B cell (primary cell): Measurements from ENCODE around the gene ZEB1. TPM values are rescaled to one million over a fixed set of nuclear protein-coding genes. Genes with fewer than 3 reads are reported as not detected.

Experiments
- ATAC-seq: fragments of 200-7000 bp; cut with Tn5 transposase; one replicate; pipeline ENCODE4 v1.10.0; 2021; ENCODE audit warnings: low read depth, mild to moderate bottlenecking, moderate number of reproducible peaks, moderate library complexity
- CTCF ChIA-PET: fragments of 350-600 bp; sonication (Branson Sonifier 250); formaldehyde crosslinking; loops from one replicate; lab custom pipeline; 2021; ENCODE audit warnings: antibody characterized with exemption, inconsistent platforms; lab: Charles Lee
- POLR2A ChIA-PET: fragments of 350-600 bp; sonication (Branson Sonifier 250); formaldehyde crosslinking; loops from one replicate; lab custom pipeline; 2021; ENCODE audit warnings: antibody characterized with exemption; lab: Charles Lee
- DNase-seq: peaks from one replicate; pipeline ENCODE4 v3.0.0; 2013
- H2AFZ ChIP-seq: 2 replicates; pipeline ENCODE4 v1.6.1; 2012; ENCODE audit warnings: mild to moderate bottlenecking, low read depth, low read length; ENCODE audit not compliant: insufficient read depth, poor library complexity, severe bottlenecking
- H3K27ac ChIP-seq, 2 donors: 1 replicate in 1 of 2; 2 replicates in 1 of 2; pipeline ENCODE4 v1.5.1; 2012 to 2013; ENCODE audit warnings: low read length in 2 of 2, mild to moderate bottlenecking in 2 of 2, moderate library complexity in 1 of 2
- H3K27me3 ChIP-seq, 4 experiments: fragments of 200-600 bp in 1 of 4; sonication (generic) in 1 of 4; replicated peaks in 1 of 4; 1 replicate in 2 of 4; 2 replicates in 2 of 4; pipeline versions ENCODE4 v1.6.1 to v1.7.0; 2013 to 2016; ENCODE audit warnings: low read length in 3 of 4, mild to moderate bottlenecking in 2 of 4, mixed read lengths in 1 of 4, moderate library complexity in 1 of 4; ENCODE audit not compliant: insufficient read depth in 4 of 4, control insufficient read depth in 3 of 4; ENCODE audit errors: control extremely low read depth in 1 of 4
- H3K36me3 ChIP-seq, 2 experiments: replicated peaks in 1 of 2; 1 replicate in 1 of 2; 2 replicates in 1 of 2; pipeline versions ENCODE4 v1.6.1 to v1.7.1; 2013; ENCODE audit warnings: low read length in 1 of 2; ENCODE audit not compliant: insufficient read depth in 2 of 2, control insufficient read depth in 1 of 2; ENCODE audit errors: control extremely low read depth in 1 of 2, extremely low read depth in 1 of 2
- H3K4me1 ChIP-seq, 2 donors: fragments of 200-600 bp in 1 of 2; sonication (generic) in 1 of 2; 1 replicate in 1 of 2; 2 replicates in 1 of 2; pipeline versions ENCODE4 v1.5.1 to v1.6.1; 2013 to 2017; ENCODE audit warnings: low read length in 2 of 2; ENCODE audit not compliant: control insufficient read depth in 2 of 2, insufficient read depth in 2 of 2
- H3K4me2 ChIP-seq: replicated peaks from 2 replicates; pipeline ENCODE3; 2012; ENCODE audit warnings: mild to moderate bottlenecking, low read depth, low read length; ENCODE audit not compliant: poor library complexity, severe bottlenecking
- H3K4me3 ChIP-seq, 5 experiments: fragments of 200-600 bp in 1 of 5; sonication (generic) in 1 of 5; 1 replicate in 3 of 5; 2 replicates in 2 of 5; pipeline versions ENCODE4 v1.5.1 to v1.7.0; 2011 to 2016; ENCODE audit warnings: low read length in 4 of 5, mild to moderate bottlenecking in 4 of 5, low read depth in 2 of 5, control low read depth in 1 of 5, moderate library complexity in 1 of 5; ENCODE audit not compliant: insufficient read depth in 1 of 5; ENCODE audit errors: control extremely low read depth in 1 of 5, extremely low read depth in 1 of 5
- H3K79me2 ChIP-seq: fragments of 200-600 bp; sonication (generic); one replicate; pipeline ENCODE4 v1.6.0; 2016; ENCODE audit warnings: low read length; ENCODE audit not compliant: control insufficient read depth, insufficient read depth
- H3K9ac ChIP-seq: fragments of 200-600 bp; sonication (generic); 2 replicates; pipeline ENCODE4 v1.6.1; 2017; ENCODE audit warnings: mild to moderate bottlenecking, low read length, moderate library complexity
- H3K9me3 ChIP-seq, 3 donors: one replicate each; pipeline versions ENCODE4 v1.6.1 to v1.7.1; 2013; ENCODE audit warnings: low read length in 2 of 3; ENCODE audit not compliant: control insufficient read depth in 2 of 3, insufficient read depth in 1 of 3; ENCODE audit errors: control extremely low read depth in 1 of 3
- H4K20me1 ChIP-seq: 2 replicates; pipeline ENCODE4 v1.6.0; 2012; ENCODE audit warnings: mild to moderate bottlenecking, low read length; ENCODE audit not compliant: insufficient read depth, control insufficient read depth, poor library complexity, severe bottlenecking
- H3K27ac Mint-ChIP-seq: one replicate; pipeline ENCODE4 v1.8.0; 2021; ENCODE audit warnings: mixed read lengths
- H3K27me3 Mint-ChIP-seq: one replicate; pipeline ENCODE4 v1.8.0; 2021; ENCODE audit warnings: mixed read lengths
- H3K4me1 Mint-ChIP-seq: one replicate; pipeline ENCODE4 v1.8.0; 2021; ENCODE audit warnings: mixed read lengths
- H3K4me3 Mint-ChIP-seq: one replicate; pipeline ENCODE4 v1.8.0; 2021; ENCODE audit warnings: mixed read lengths
- H3K9me3 Mint-ChIP-seq: one replicate; pipeline ENCODE4 v1.8.0; 2022; ENCODE audit warnings: mixed read lengths; ENCODE audit not compliant: insufficient read depth
- CTCF ChIP-seq: fragments of 200-600 bp; IDR thresholded peaks from one replicate; pipeline ENCODE4 v1.8.0; 2022; ENCODE audit warnings: antibody characterized with exemption, mild to moderate bottlenecking
- EZH2 ChIP-seq: IDR thresholded peaks from 2 replicates; pipeline ENCODE4 v1.6.1; 2012; ENCODE audit warnings: borderline replicate concordance, low read depth, mild to moderate bottlenecking, moderate library complexity, low read length; ENCODE audit not compliant: insufficient read depth, poor library complexity, severe bottlenecking
- WGBS: methylation state at CpG from one replicate; pipeline ENCODE4 v1.1.5; 2013; ENCODE audit warnings: missing lambda C conversion rate; ENCODE audit not compliant: insufficient coverage; 5-methylcytosine and 5-hydroxymethylcytosine counted together
- intact Hi-C: fragments of 100-400 bp; cut with micrococcal nuclease; formaldehyde crosslinking; loops from one replicate; pipeline ENCODE4 v1.10.0; 2022
- polyA plus RNA-seq: library from polyadenylated mRNA; depleted of rRNA; stranded (reverse); fragments of >200 nt; gene quantifications from 2 replicates; pipeline ENCODE4 v1.2.3, GENCODE V29; 2012
- total RNA-seq, 2 donors: library from RNA; stranded (reverse); fragments of 120-200 nt in 1 of 2; gene quantifications; 1 replicate in 1 of 2; 2 replicates in 1 of 2; pipeline versions ENCODE4 v1.2.3 to v1.2.4, GENCODE V29; 2013 to 2022

ZEB1 gene
- total and polyA plus RNA-seq, 2 donors (not counting 1 experiment from before 2014, with no cell fraction given): 11.2 to 96.7 TPM

GRCh38 chr10:31294558-31294957, 24.5 kb upstream of the ZEB1 start:
- no peak overlapping the region for H2AFZ ChIP-seq
- no peak for ATAC-seq
- intact Hi-C loops: no loop called here
- H3K79me2 ChIP-seq: no peaks in the 10 kb centered on the region
- no peak overlapping the region for H3K27ac ChIP-seq
- ChIA-PET CTCF (no interaction called here), POLR2A (no interaction called here)
- H3K36me3 ChIP-seq: no peaks in the 10 kb centered on the region
- H3K4me3 Mint-ChIP-seq: no peak overlapping the region
- H4K20me1 ChIP-seq: no peaks in the 10 kb centered on the region
- H3K27ac Mint-ChIP-seq: no peak overlapping the region
- TF ChIP-seq EZH2 (no peak), CTCF (no peak)
- no peaks in the 10 kb centered on the region for H3K27me3 ChIP-seq
- H3K27me3 Mint-ChIP-seq: no peaks in the 10 kb centered on the region
- H3K4me1 ChIP-seq: no peaks in the 10 kb centered on the region
- WGBS: no CpG with 5 or more reads among the region's 3 CpGs
- no peak for DNase-seq
- H3K9me3 Mint-ChIP-seq: no peaks in the 10 kb centered on the region
- no peak overlapping the region for H3K4me2 ChIP-seq
- no peaks in the 10 kb centered on the region for H3K9me3 ChIP-seq
- H3K4me1 Mint-ChIP-seq: no peaks in the 10 kb centered on the region
- no peak overlapping the region for H3K4me3 ChIP-seq
- no peak overlapping the region for H3K9ac ChIP-seq

GRCh38 chr10:31296754-31297153, 22.3 kb upstream of the ZEB1 start:
- no peaks in the 10 kb centered on the region for H3K9me3 ChIP-seq
- H3K9ac ChIP-seq: no peak overlapping the region
- no peak overlapping the region for H3K27ac ChIP-seq
- intact Hi-C loops: no loop called here
- H3K27me3 ChIP-seq: no peaks in the 10 kb centered on the region
- no peak overlapping the region for H3K27ac Mint-ChIP-seq
- no peaks in the 10 kb centered on the region for H4K20me1 ChIP-seq
- H3K4me1 ChIP-seq: no peaks in the 10 kb centered on the region
- ChIA-PET POLR2A (no interaction called here), CTCF (no interaction called here)
- H3K36me3 ChIP-seq: no peaks in the 10 kb centered on the region
- peaks cover 2% of the 10 kb centered on the region for H3K9me3 Mint-ChIP-seq
- H3K4me2 ChIP-seq: no peak overlapping the region
- DNase-seq (no peak), ATAC-seq (no peak)
- H3K4me1 Mint-ChIP-seq: no peaks in the 10 kb centered on the region
- no peak overlapping the region for H3K4me3 ChIP-seq
- H2AFZ ChIP-seq: no peak overlapping the region
- H3K4me3 Mint-ChIP-seq: no peak overlapping the region
- no CpG with 5 or more reads among the region's 1 CpG for WGBS
- no peaks in the 10 kb centered on the region for H3K79me2 ChIP-seq
- no peaks in the 10 kb centered on the region for H3K27me3 Mint-ChIP-seq
- TF ChIP-seq EZH2: no peak
- TF ChIP-seq CTCF: no peak
